ENCODE results near the gene SASH1. TPM values are rescaled to one million over a fixed set of nuclear protein-coding genes. Genes with fewer than 3 reads are reported as not detected.

The SASH1 gene
- total RNA-seq, 4 donors from 2014 or later = 55.3 to 118 (median 79.6) TPM

DNA sequence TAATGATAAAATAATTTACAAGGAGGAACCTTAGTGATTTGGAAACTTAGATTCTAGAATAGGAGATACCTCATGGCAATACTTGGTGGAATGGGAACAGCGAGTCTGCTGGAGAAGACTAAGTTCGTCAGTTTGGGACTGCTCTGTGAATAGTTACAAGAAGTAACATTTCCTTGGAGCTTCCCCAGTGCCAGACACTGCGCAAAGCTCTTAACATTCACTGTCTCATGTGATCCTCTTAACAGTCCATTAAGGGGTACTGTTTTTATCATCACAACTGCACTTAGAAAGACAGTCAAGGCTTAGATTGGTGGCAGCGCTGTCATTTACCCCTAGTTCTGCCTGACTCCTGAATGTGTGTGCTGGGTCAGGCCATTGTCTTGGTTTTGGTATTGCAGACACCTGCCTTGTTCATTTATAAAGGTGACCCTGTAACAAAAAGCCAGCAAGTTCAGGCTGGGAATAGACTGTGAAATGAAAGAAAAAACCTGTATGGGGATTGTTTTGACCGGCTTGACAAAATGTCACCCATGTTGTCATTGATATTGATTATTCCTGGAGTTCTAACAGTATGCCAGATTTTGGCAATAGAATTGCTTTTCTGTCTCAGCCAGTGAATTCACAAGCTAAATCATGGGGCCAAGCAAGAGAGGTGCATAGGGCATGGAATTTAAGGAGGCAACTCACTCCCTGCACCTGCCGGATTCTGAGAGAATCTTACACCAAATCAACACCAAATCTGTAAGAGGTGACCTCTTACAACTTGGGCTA lies 118.4 kb downstream of the SASH1 start:
- no peaks in the 10 kb centered on the region for H3K9me3 ChIP-seq
- no peak overlapping the region for H3K4me3 ChIP-seq
- TF ChIP-seq, protein P1, sequence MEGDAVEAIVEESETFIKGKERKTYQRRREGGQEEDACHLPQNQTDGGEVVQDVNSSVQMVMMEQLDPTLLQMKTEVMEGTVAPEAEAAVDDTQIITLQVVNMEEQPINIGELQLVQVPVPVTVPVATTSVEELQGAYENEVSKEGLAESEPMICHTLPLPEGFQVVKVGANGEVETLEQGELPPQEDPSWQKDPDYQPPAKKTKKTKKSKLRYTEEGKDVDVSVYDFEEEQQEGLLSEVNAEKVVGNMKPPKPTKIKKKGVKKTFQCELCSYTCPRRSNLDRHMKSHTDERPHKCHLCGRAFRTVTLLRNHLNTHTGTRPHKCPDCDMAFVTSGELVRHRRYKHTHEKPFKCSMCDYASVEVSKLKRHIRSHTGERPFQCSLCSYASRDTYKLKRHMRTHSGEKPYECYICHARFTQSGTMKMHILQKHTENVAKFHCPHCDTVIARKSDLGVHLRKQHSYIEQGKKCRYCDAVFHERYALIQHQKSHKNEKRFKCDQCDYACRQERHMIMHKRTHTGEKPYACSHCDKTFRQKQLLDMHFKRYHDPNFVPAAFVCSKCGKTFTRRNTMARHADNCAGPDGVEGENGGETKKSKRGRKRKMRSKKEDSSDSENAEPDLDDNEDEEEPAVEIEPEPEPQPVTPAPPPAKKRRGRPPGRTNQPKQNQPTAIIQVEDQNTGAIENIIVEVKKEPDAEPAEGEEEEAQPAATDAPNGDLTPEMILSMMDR (IDR thresholded peaks at IDR 0.05) = no peak
- 86 to 90% methylated on average over 6 of the region's 6 CpGs for whole genome bisulfite sequencing, 2 donors
- peak overlapping the region in 2 of 4 donors; percentile 2 to 32 for H3K27ac ChIP-seq
- peaks cover 4 to 57% (median 12%) of the 10 kb centered on the region in 3 donors for H3K4me1 ChIP-seq
- no peaks in the 10 kb centered on the region for H3K27me3 ChIP-seq
- intact Hi-C loops (cut with DNase I) = loop anchor here (10.0 kb wide), 1 partner anchor 176 kb away; no protein-coding TSS in a partner anchor
- DNase-seq = no peak
- H3K36me3 ChIP-seq = peaks cover 0 to 36% (median 0%) of the 10 kb centered on the region in 3 donors

DNA sequence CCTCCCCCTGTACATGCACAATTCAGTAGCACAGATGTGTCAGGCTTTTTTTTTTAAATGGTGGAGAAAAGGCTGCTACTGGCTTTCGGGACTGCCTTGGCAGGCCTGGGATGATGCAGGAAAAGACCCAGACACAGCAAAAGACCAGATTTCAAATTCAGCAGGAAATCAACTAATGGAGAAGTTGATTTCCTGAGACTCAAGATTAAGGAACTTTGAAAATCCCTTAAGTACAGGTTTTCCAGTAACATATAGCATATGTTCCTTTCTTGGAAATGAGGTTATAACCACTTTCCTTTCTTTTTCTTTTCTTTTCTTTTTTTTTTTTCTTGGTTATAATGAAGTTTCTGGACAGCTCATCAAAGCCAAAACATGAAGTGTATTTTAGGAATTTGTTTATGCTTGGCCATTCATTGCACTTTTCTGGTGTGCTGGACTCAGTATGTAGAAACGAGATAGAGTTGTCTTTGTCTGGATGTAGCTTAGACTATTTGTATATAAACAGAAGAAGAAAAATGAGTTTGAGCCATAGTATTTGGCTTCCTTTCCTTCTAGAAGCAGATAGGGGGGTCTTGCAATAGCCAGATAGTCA lies 119.4 kb downstream of the SASH1 start:
- DNase-seq = no peak
- intact Hi-C loops (cut with DNase I) = loop anchor here (10.0 kb wide), 1 partner anchor 177 kb away; no protein-coding TSS in a partner anchor

DNA sequence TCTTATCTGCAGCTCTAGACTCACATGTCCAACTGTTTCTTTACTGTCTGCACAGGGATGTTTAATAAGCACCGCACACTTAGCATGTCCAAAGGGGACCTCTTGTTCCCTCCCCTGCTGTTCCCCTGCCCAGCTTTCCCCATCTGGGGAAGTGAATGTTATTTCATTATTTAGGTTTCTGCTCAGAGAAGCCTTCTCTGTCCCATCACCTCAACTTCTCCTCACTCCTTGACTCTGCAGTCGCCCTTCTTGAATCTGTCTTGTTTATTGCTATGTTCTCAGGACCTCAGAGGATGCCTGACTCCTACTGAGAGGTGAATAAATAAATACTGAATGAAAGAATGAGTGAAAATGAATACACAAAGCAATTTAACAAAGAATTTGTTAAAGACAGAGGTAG lies 121.0 kb downstream of the SASH1 start:
- peaks cover 4 to 68% (median 15%) of the 10 kb centered on the region in 3 donors for H3K4me1 ChIP-seq
- H3K27ac ChIP-seq = peak overlapping the region in 2 of 4 donors; percentile 1 to 67
- no peak for TF ChIP-seq POLR2A (IDR thresholded peaks at IDR 0.05)
- TF ChIP-seq, protein P1 (IDR thresholded peaks at IDR 0.05) = no peak
- WGBS, 2 donors = 80 to 90% methylated on average over 2 of the region's 2 CpGs
- no peaks in the 10 kb centered on the region for H3K9me3 ChIP-seq
- intact Hi-C loops (cut with DNase I) = loop anchor here (10.0 kb wide), 1 partner anchor 179 kb away; no protein-coding TSS in a partner anchor
- no peak for DNase-seq
- H3K27me3 ChIP-seq = no peaks in the 10 kb centered on the region
- H3K4me3 ChIP-seq = no peak overlapping the region
- peaks cover 0 to 31% (median 0%) of the 10 kb centered on the region in 3 donors for H3K36me3 ChIP-seq

More for the DNA sequence above, 119.4 kb downstream of the SASH1 start:
- TF ChIP-seq POLR2A (IDR thresholded peaks at IDR 0.05) = no peak
- 32 to 43% methylated on average over 2 of the region's 2 CpGs for WGBS, 2 donors
- no peak overlapping the region for H3K4me3 ChIP-seq
- peaks cover 0 to 30% (median 0%) of the 10 kb centered on the region in 3 donors for H3K36me3 ChIP-seq
- H3K4me1 ChIP-seq = peaks cover 4 to 64% (median 15%) of the 10 kb centered on the region in 3 donors
- peak overlapping the region in 2 of 4 donors; percentile 2 to 32 for H3K27ac ChIP-seq
- H3K27me3 ChIP-seq = no peaks in the 10 kb centered on the region
- H3K9me3 ChIP-seq = no peaks in the 10 kb centered on the region

DNA sequence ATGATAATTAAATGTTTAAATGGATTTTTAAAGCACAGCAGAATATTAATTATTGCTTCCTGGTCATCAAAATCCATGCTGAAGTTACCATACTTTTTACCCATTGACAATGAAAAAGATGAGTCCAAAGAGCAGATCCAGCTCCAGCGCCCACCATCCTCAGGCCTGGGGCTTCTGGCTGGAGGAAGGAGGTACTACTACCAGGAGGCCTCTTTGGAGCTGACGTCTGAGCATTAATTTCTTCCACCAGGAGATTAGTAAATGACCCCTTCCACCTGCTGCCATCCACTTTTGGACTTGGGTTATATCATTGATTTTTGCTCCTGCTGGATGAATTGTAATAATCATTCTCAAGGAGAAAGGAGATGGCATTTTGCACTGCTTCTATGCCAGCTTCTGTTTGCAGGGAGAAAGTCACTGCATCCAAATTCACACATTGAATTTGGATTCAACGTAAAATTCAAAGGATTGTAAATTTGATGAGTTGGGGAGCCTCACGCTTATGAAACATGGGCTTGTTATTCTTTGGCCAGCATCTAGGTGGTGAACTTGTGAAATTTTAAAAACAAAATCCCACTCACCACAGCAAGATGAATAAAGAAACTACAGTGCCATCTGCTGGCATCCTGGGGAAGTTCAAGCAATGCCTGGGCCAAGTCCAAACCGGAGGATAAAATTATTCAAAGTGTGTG lies 121.8 kb downstream of the SASH1 start:
- no peaks in the 10 kb centered on the region for H3K27me3 ChIP-seq
- intact Hi-C loops (cut with DNase I) = loop anchor here (5.0 to 10.0 kb wide), 2 partner anchors 180 to 282 kb away; no protein-coding TSS in a partner anchor
- H3K4me1 ChIP-seq = peaks cover 4 to 63% (median 15%) of the 10 kb centered on the region in 3 donors
- H3K36me3 ChIP-seq = peaks cover 0 to 33% (median 0%) of the 10 kb centered on the region in 3 donors
- TF ChIP-seq, protein P1 (IDR thresholded peaks at IDR 0.05) = peak; percentile 84 to 96 (median 92)
- TF ChIP-seq POLR2A (IDR thresholded peaks at IDR 0.05) = no peak
- H3K9me3 ChIP-seq = no peaks in the 10 kb centered on the region
- peak overlapping the region in 3 of 4 donors; percentile 19 to 67 (median 41) for H3K27ac ChIP-seq
- no peak overlapping the region for H3K4me3 ChIP-seq
- DNase-seq = no peak
- 37 to 45% methylated on average over 5 of the region's 5 CpGs for WGBS, 2 donors

DNA sequence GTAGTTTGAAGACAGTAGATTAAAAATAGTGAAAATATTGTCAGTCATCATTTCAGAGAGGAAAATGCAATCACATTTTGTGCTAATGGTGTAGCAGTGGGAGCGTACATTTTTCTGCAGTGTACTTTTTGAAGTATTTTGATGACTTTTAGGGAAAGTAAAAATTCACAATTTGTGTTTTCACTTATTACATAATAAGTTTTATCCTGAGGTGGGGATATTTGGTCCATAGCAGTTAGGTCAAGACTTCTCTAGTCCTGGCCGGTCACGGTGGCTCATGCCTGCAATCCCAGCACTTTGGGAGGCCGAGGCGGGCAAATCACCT lies 122.3 kb downstream of the SASH1 start:
- peaks cover 4 to 61% (median 15%) of the 10 kb centered on the region in 3 donors for H3K4me1 ChIP-seq
- H3K36me3 ChIP-seq = peaks cover 0 to 33% (median 0%) of the 10 kb centered on the region in 3 donors
- intact Hi-C loops (cut with DNase I) = loop anchor here (5.0 to 10.0 kb wide), 2 partner anchors 180 to 283 kb away; no protein-coding TSS in a partner anchor
- no peaks in the 10 kb centered on the region for H3K9me3 ChIP-seq
- WGBS, 2 donors = 69 to 78% methylated on average over 5 of the region's 5 CpGs
- TF ChIP-seq POLR2A (IDR thresholded peaks at IDR 0.05) = no peak
- TF ChIP-seq, protein P1 (IDR thresholded peaks at IDR 0.05) = no peak
- no peak for DNase-seq
- no peaks in the 10 kb centered on the region for H3K27me3 ChIP-seq
- H3K27ac ChIP-seq = peak overlapping the region in 3 of 4 donors; percentile 18 to 67 (median 24)
- no peak overlapping the region for H3K4me3 ChIP-seq

Data from esophagus squamous epithelium (tissue), 5 donors.